Trophoblast cell (in vitro differentiated cells and primary cell): ENCODE measurements around the gene KHDRBS1. TPM values are rescaled to one million over a fixed set of nuclear protein-coding genes. Genes with fewer than 3 reads are reported as not detected.

ENCODE experiments used
- DNase-seq, 2 donors: peaks; one replicate each; pipeline ENCODE4 v3.0.0-alpha.2; 2016
- H2AFZ ChIP-seq: 2 replicates; pipeline ENCODE4 v1.6.1; 2013; ENCODE audit warnings: low read length, moderate library complexity, mild to moderate bottlenecking; ENCODE audit not compliant: insufficient read depth, poor library complexity
- H2AK5ac ChIP-seq: 2 replicates; pipeline ENCODE4 v1.6.1; 2013; ENCODE audit warnings: mild to moderate bottlenecking, low read length
- H2BK120ac ChIP-seq: 2 replicates; pipeline ENCODE4 v1.6.1; 2013; ENCODE audit warnings: low read length, mild to moderate bottlenecking, moderate library complexity; ENCODE audit not compliant: insufficient read depth, poor library complexity
- H2BK12ac ChIP-seq: 2 replicates; pipeline ENCODE4 v1.6.1; 2013; ENCODE audit warnings: mild to moderate bottlenecking, low read length, moderate library complexity
- H2BK5ac ChIP-seq: 2 replicates; pipeline ENCODE4 v1.6.1; 2013; ENCODE audit warnings: low read length, low read depth, moderate library complexity, mild to moderate bottlenecking; ENCODE audit not compliant: poor library complexity
- H3K14ac ChIP-seq: 2 replicates; pipeline ENCODE4 v1.6.1; 2013; ENCODE audit warnings: mild to moderate bottlenecking, low read length
- H3K18ac ChIP-seq: 2 replicates; pipeline ENCODE4 v1.6.1; 2013; ENCODE audit warnings: mild to moderate bottlenecking, low read length
- H3K23ac ChIP-seq: 2 replicates; pipeline ENCODE4 v1.6.1; 2013; ENCODE audit warnings: low read length
- H3K27ac ChIP-seq: 2 replicates; pipeline ENCODE4 v1.5.1; 2013; ENCODE audit warnings: low read depth, mild to moderate bottlenecking, inconsistent platforms, low read length, moderate library complexity
- H3K27me3 ChIP-seq: 2 replicates; pipeline ENCODE4 v1.6.1; 2013; ENCODE audit warnings: inconsistent platforms, mild to moderate bottlenecking, low read length, moderate library complexity; ENCODE audit not compliant: insufficient read depth
- H3K36me3 ChIP-seq, 2 experiments: 1 replicate in 1 of 2; 2 replicates in 1 of 2; pipeline ENCODE4 v1.6.1; 2013; ENCODE audit warnings: low read length in 2 of 2, mild to moderate bottlenecking in 2 of 2, moderate library complexity in 1 of 2; ENCODE audit not compliant: insufficient read depth in 2 of 2, control insufficient read depth in 1 of 2
- H3K4ac ChIP-seq: 2 replicates; pipeline ENCODE4 v1.6.1; 2013; ENCODE audit warnings: low read depth, mild to moderate bottlenecking, low read length, moderate library complexity
- H3K4me1 ChIP-seq, 2 experiments: 1 replicate in 1 of 2; 2 replicates in 1 of 2; pipeline ENCODE4 v1.6.1; 2013; ENCODE audit warnings: low read length in 2 of 2, mild to moderate bottlenecking in 2 of 2, moderate library complexity in 1 of 2; ENCODE audit not compliant: insufficient read depth in 2 of 2, control insufficient read depth in 1 of 2
- H3K4me2 ChIP-seq: 2 replicates; pipeline ENCODE4 v1.6.1; 2013; ENCODE audit warnings: inconsistent platforms, mild to moderate bottlenecking, low read length, moderate library complexity
- H3K4me3 ChIP-seq: 2 replicates; pipeline ENCODE4 v1.5.1; 2013; ENCODE audit warnings: mild to moderate bottlenecking, low read depth, low read length, inconsistent platforms
- H3K79me1 ChIP-seq: one replicate; pipeline ENCODE4 v1.6.1; 2013; ENCODE audit warnings: low read length
- H3K79me2 ChIP-seq: 2 replicates; pipeline ENCODE4 v1.6.1; 2013; ENCODE audit warnings: low read length, mild to moderate bottlenecking; ENCODE audit not compliant: control insufficient read depth, insufficient read depth, poor library complexity
- H3K9ac ChIP-seq: 2 replicates; pipeline ENCODE4 v1.6.1; 2013; ENCODE audit warnings: mild to moderate bottlenecking, low read length
- H3K9me3 ChIP-seq: 2 replicates; pipeline ENCODE4 v1.6.1; 2013; ENCODE audit warnings: low read depth, mild to moderate bottlenecking, control low read depth, inconsistent platforms, low read length; ENCODE audit not compliant: insufficient read depth
- H4K12ac ChIP-seq: 2 replicates; pipeline ENCODE4 v1.6.1; 2013; ENCODE audit warnings: low read depth, mild to moderate bottlenecking, low read length, moderate library complexity
- H4K8ac ChIP-seq: 2 replicates; pipeline ENCODE4 v1.6.1; 2013; ENCODE audit warnings: low read depth, mild to moderate bottlenecking, low read length, moderate library complexity
- H4K91ac ChIP-seq: one replicate; pipeline ENCODE4 v1.6.1; 2013; ENCODE audit warnings: low read depth, mild to moderate bottlenecking, low read length, moderate library complexity
- WGBS: extraction: QIAGEN DNeasy Blood & Tissue Kit; methylation state at CpG from one replicate; pipeline ENCODE4 v1.1.7; 2013; ENCODE audit warnings: missing lambda C conversion rate; ENCODE audit not compliant: insufficient read length, insufficient coverage; ENCODE audit errors: extremely low coverage; 5-methylcytosine and 5-hydroxymethylcytosine counted together
- polyA plus RNA-seq: library from polyadenylated mRNA; stranded (reverse); fragments of 200-250 nt; gene quantifications from 2 replicates; pipeline ENCODE4 v1.2.3, GENCODE V29; 2013

The KHDRBS1 gene, protein sequence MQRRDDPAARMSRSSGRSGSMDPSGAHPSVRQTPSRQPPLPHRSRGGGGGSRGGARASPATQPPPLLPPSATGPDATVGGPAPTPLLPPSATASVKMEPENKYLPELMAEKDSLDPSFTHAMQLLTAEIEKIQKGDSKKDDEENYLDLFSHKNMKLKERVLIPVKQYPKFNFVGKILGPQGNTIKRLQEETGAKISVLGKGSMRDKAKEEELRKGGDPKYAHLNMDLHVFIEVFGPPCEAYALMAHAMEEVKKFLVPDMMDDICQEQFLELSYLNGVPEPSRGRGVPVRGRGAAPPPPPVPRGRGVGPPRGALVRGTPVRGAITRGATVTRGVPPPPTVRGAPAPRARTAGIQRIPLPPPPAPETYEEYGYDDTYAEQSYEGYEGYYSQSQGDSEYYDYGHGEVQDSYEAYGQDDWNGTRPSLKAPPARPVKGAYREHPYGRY
- 145 and 147 TPM in 2 replicates for polyA plus RNA-seq

DNA sequence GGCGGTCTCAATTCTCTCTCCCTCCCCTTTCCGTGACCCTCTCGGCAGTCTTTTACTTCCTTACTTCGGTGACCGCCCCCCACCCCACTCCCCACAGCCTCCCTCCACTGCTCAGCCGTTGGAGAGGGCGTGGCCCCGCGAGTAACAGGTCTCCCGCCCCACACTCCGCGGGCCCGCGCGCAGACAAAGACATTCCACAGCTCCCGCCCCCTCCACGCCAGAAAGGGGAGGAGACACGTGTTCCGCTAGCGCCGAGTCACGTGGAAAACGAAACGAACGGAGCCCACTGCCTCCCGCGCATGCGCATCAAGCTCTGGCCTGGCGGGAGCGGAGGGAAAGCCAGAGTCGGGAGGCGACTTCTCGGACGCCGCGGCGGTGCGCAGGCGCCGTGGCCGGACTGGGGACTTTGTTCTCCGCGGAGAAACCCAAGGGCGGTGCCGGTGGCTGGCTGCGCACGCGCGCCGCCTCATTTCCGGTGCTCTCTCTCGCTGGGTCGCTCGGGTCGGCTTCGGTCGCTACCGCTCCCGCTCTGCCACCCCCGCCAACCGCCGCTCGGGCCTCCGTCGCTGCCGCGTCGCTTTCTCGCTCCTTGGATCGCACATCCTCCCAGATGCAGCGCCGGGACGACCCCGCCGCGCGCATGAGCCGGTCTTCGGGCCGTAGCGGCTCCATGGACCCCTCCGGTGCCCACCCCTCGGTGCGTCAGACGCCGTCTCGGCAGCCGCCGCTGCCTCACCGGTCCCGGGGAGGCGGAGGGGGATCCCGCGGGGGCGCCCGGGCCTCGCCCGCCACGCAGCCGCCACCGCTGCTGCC, at the start of gene KHDRBS1:
TSS of gene KHDRBS1 (plus strand) at position 483 of the 813 bp plus-strand sequence. CDS start at position 611, 128 bp downstream.
- Histone ChIP-seq H2BK5ac (peak within 1 kb of the TSS; percentile 97), H3K4ac (peak within 1 kb of the TSS; percentile 99), H2AK5ac (peak within 1 kb of the TSS; percentile 100), H3K4me1 (peaks cover 5 to 7% of the 10 kb centered on the region in 2 experiments), H3K18ac (peak within 1 kb of the TSS; percentile 97), H3K27ac (peak within 1 kb of the TSS; percentile 98), H3K36me3 (peaks cover 5 to 8% of the 10 kb centered on the region in 2 experiments), H4K8ac (peak within 1 kb of the TSS; percentile 97), H4K12ac (peak within 1 kb of the TSS; percentile 91), H3K79me2 (peaks cover 29% of the 10 kb centered on the region), H3K14ac (peak within 1 kb of the TSS; percentile 99), H2BK12ac (peak within 1 kb of the TSS; percentile 19), H3K23ac (no peak within 1 kb of the TSS), H2BK120ac (peak within 1 kb of the TSS; percentile 97), H3K79me1 (peaks cover 14% of the 10 kb centered on the region), H3K4me3 (peak within 1 kb of the TSS; percentile 98), H4K91ac (peak within 1 kb of the TSS; percentile 99), H2AFZ (peak within 1 kb of the TSS; percentile 67), H3K9me3 (no peaks in the 10 kb centered on the region), H3K27me3 (no peaks in the 10 kb centered on the region), H3K9ac (peak within 1 kb of the TSS; percentile 99), H3K4me2 (peak within 1 kb of the TSS; percentile 61)
- DNase-seq, result peak; percentile 100
- WGBS, result no CpG with 5 or more reads among the region's 101 CpGs

DNA sequence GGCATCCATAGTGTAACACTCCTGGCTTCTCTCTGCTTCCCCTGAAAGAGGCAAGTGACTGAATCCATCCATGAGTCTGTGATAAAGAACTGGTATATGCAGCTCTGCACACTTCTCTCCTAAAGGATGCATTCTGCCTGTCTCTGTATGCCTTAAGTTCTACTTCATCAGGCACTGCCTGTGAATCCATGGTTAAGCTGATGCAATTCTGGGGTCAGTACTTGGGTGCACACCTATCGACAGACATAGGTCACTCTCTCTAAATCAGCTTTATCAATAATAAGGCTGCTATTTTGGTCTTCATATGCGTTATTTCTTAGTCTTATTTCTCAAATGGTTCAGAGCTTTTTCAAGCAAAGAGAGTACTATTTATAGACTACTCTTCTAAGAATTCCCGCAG, 42.8 kb upstream of the KHDRBS1 start:
- H4K12ac ChIP-seq, result no peak overlapping the region
- no peak overlapping the region for H3K27ac ChIP-seq
- no peaks in the 10 kb centered on the region for H3K79me1 ChIP-seq
- H2BK5ac ChIP-seq, result no peak overlapping the region
- no peaks in the 10 kb centered on the region for H3K27me3 ChIP-seq
- WGBS, result no CpG with 5 or more reads among the region's 3 CpGs
- no peak overlapping the region for H2AK5ac ChIP-seq
- no peak overlapping the region for H4K91ac ChIP-seq
- H3K14ac ChIP-seq, result no peak overlapping the region
- no peak overlapping the region for H2AFZ ChIP-seq
- no peak overlapping the region for H3K4me2 ChIP-seq
- H3K36me3 ChIP-seq, result no peaks in the 10 kb centered on the region
- no peak overlapping the region for H3K4me3 ChIP-seq
- H2BK120ac ChIP-seq, result no peak overlapping the region
- no peaks in the 10 kb centered on the region for H3K4me1 ChIP-seq
- H3K9ac ChIP-seq, result no peak overlapping the region
- no peaks in the 10 kb centered on the region for H3K79me2 ChIP-seq
- no peak overlapping the region for H3K23ac ChIP-seq
- H3K9me3 ChIP-seq, result no peaks in the 10 kb centered on the region
- H4K8ac ChIP-seq, result no peak overlapping the region
- DNase-seq, result no peak
- no peak overlapping the region for H2BK12ac ChIP-seq
- H3K4ac ChIP-seq, result no peak overlapping the region
- H3K18ac ChIP-seq, result no peak overlapping the region

DNA sequence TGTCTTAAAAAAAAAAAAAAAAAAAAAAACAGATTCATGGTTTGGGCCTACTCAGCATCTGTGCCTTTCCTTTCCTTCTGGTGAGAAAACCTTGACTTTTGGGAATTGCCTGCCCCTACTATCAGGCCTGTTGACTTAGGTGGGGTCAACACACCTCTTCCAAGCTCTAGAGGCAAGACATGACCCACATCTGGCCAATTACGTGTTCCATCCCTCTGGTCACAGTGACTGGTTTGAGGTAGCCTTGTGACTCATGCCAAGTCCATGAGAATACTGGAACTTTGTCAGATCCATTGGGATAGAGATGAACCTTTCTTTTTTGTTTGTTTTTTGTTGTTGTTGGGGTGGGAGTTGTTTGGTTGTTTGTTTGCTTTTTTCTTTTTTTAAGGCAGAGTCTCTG, 37.3 kb upstream of the KHDRBS1 start:
- Histone ChIP-seq H3K23ac (no peak overlapping the region), H3K36me3 (no peaks in the 10 kb centered on the region)
- no CpG with 5 or more reads among the region's 1 CpG for WGBS

DNA sequence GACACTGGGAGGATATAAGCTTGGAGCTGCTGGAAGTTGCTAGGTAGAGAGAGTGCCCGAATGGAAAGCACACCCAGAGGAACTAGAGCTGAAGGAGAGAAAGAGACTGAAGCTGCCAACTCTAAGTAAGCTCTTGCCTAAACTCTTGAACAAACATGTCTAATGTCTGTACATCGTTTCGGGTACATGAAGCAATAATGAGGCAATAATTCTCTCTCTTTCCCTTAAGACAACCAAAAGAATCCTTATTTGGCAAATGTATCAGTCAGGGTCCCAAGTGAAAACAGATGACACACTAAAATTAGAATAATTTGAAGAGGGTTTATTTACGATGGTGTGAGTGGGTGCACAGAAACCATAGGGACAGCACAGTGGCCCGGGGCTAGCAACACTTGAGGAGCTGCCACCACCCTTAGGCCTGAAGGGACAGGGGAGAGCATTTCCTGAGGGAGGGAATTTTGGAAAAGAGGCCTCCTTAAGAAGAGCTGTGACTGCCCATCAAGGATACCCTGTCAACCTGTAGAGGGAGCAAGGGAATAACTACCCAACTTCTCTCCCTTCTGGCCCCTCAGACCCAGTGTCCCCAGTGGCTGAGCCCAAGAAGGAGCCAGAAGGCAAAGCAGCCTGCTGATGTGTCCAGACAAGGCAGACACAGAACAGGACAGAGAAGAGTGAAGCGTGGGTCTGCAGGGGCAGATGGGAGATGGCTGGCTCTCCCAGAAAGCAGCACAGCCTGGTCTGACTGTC, 36.1 kb upstream of the KHDRBS1 start:
- H2BK120ac ChIP-seq, result no peak overlapping the region
- H2AK5ac ChIP-seq, result no peak overlapping the region
- H3K14ac ChIP-seq, result no peak overlapping the region
- no peak for DNase-seq
- WGBS, result no CpG with 5 or more reads among the region's 6 CpGs
- no peak overlapping the region for H4K12ac ChIP-seq
- no peaks in the 10 kb centered on the region for H3K9me3 ChIP-seq
- H3K79me1 ChIP-seq, result no peaks in the 10 kb centered on the region
- no peak overlapping the region for H2BK12ac ChIP-seq
- peaks cover 3 to 6% of the 10 kb centered on the region in 2 experiments for H3K4me1 ChIP-seq
- H3K4ac ChIP-seq, result no peak overlapping the region
- H3K79me2 ChIP-seq, result no peaks in the 10 kb centered on the region
- no peak overlapping the region for H3K27ac ChIP-seq
- H3K23ac ChIP-seq, result no peak overlapping the region
- H3K9ac ChIP-seq, result no peak overlapping the region
- no peak overlapping the region for H4K8ac ChIP-seq
- H3K27me3 ChIP-seq, result no peaks in the 10 kb centered on the region
- no peak overlapping the region for H4K91ac ChIP-seq
- H2BK5ac ChIP-seq, result no peak overlapping the region
- no peak overlapping the region for H3K18ac ChIP-seq
- H3K4me2 ChIP-seq, result no peak overlapping the region
- H3K4me3 ChIP-seq, result no peak overlapping the region
- no peak overlapping the region for H2AFZ ChIP-seq
- no peaks in the 10 kb centered on the region for H3K36me3 ChIP-seq

More for the DNA sequence above, 37.3 kb upstream of the KHDRBS1 start:
- H3K18ac ChIP-seq, result no peak overlapping the region
- no peak overlapping the region for H2AFZ ChIP-seq
- DNase-seq, result no peak
- no peak overlapping the region for H2BK5ac ChIP-seq
- no peak overlapping the region for H2BK120ac ChIP-seq
- no peak overlapping the region for H4K12ac ChIP-seq
- no peak overlapping the region for H3K14ac ChIP-seq
- H3K9me3 ChIP-seq, result no peaks in the 10 kb centered on the region
- H3K4me2 ChIP-seq, result no peak overlapping the region
- H3K27me3 ChIP-seq, result no peaks in the 10 kb centered on the region
- no peak overlapping the region for H4K91ac ChIP-seq
- no peak overlapping the region for H3K4ac ChIP-seq
- H3K9ac ChIP-seq, result no peak overlapping the region
- no peaks in the 10 kb centered on the region for H3K79me1 ChIP-seq
- no peaks in the 10 kb centered on the region for H3K79me2 ChIP-seq
- H2AK5ac ChIP-seq, result no peak overlapping the region
- H3K4me1 ChIP-seq, result peaks cover 0 to 6% of the 10 kb centered on the region in 2 experiments
- H3K27ac ChIP-seq, result no peak overlapping the region
- no peak overlapping the region for H3K4me3 ChIP-seq
- H4K8ac ChIP-seq, result no peak overlapping the region
- no peak overlapping the region for H2BK12ac ChIP-seq
